Peyer's patch (tissue), 4 donors: ENCODE results near the gene FOS. TPM values are rescaled to one million over a fixed set of nuclear protein-coding genes. Genes with fewer than 3 reads are reported as not detected.

Source experiments
- DNase-seq, 3 donors: peaks; one replicate each; pipeline ENCODE4 v3.0.0-alpha.2; 2017 to 2019
- H3K27ac ChIP-seq, 4 donors: fragments of 200-600 bp; sonication (generic); one replicate each; pipeline ENCODE4 v1.5.1; 2016 to 2019
- H3K27me3 ChIP-seq, 2 donors: fragments of 200-600 bp; sonication (generic); one replicate each; pipeline ENCODE4 v1.5.1; 2019
- H3K36me3 ChIP-seq, 3 donors: fragments of 200-600 bp; sonication (generic); one replicate each; pipeline ENCODE4 v1.5.1; 2016 to 2019
- H3K4me1 ChIP-seq, 4 donors: fragments of 200-600 bp; sonication (generic); one replicate each; pipeline ENCODE4 v1.5.1; 2016 to 2019
- H3K4me3 ChIP-seq, 4 donors: fragments of 200-600 bp; sonication (generic); 1 replicate in 3 of 4; 2 replicates in 1 of 4; pipeline ENCODE4 v1.5.1; 2016 to 2019; ENCODE audit warnings: mild to moderate bottlenecking in 1 of 4
- H3K9me3 ChIP-seq, 4 donors: fragments of 200-600 bp; sonication (generic); one replicate each; pipeline ENCODE4 v1.5.1; 2016 to 2019; ENCODE audit warnings: mild to moderate bottlenecking in 1 of 4
- POLR2A ChIP-seq, 2 donors: fragments of 450-650 bp; IDR thresholded peaks; one replicate each; pipeline ENCODE4 v1.5.1; 2017; ENCODE audit warnings: antibody characterized with exemption in 2 of 2, mild to moderate bottlenecking in 2 of 2, moderate library complexity in 2 of 2
- small RNA-seq, 2 donors: library from RNA; depleted of rRNA; stranded (forward); fragments of <200 nt; gene quantifications; one replicate each; pipeline ENCODE3, GENCODE V24; 2016
- total RNA-seq, 4 donors: library from RNA; depleted of rRNA; stranded (reverse); fragments of >200 nt; gene quantifications; one replicate each; pipeline ENCODE4 v1.1.0, GENCODE V29; 2016
- TF ChIP-seq, protein P1 (sequence below), 6 experiments: fragments of 450-650 bp in 4 of 6; fragments of 200-600 bp in 2 of 6; sonication (generic) in 1 of 6; IDR thresholded peaks; one replicate each; pipeline ENCODE4 v1.5.1; 2017 to 2019; ENCODE audit warnings: antibody characterized with exemption in 6 of 6, mild to moderate bottlenecking in 3 of 6, moderate library complexity in 1 of 6

FOS gene
- total RNA-seq, 4 donors from 2014 or later: 267 to 2,466 (median 503) TPM

DNA sequence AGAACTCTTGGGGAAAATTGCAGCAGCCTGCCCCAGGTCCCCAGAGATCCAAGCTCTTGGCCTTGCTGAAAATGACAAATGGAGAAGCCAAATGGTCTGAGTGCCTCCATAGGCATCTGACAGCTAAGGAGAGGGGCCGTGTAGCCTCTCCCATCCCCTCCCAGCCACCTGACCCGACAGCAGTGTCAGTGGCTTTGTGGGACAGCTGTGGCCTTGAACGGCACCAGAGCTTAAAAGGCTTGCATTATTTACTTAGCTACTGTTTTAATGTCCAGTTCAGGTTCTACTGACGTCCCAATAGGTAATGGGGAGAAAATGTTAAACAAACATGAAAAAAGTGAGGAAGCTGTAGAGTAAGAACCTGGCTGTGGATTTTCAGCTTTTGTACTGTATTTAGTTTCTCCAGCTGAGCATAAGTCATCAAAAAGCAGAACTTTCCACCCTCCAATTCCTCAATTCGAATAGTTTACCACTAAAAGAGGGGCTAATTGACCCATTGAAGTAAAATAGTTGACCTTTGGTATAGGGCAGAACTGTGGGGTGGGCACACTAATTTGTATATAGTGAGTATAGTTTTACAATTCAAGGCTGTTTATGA is 50.0 kb downstream of the FOS start:
- Histone ChIP-seq H3K36me3 (no peaks in the 10 kb centered on the region), H3K27ac (no peak overlapping the region), H3K4me1 (no peaks in the 10 kb centered on the region), H3K27me3 (no peaks in the 10 kb centered on the region), H3K4me3 (no peak overlapping the region), H3K9me3 (no peaks in the 10 kb centered on the region)
- DNase-seq: no peak
- TF ChIP-seq, protein P1, sequence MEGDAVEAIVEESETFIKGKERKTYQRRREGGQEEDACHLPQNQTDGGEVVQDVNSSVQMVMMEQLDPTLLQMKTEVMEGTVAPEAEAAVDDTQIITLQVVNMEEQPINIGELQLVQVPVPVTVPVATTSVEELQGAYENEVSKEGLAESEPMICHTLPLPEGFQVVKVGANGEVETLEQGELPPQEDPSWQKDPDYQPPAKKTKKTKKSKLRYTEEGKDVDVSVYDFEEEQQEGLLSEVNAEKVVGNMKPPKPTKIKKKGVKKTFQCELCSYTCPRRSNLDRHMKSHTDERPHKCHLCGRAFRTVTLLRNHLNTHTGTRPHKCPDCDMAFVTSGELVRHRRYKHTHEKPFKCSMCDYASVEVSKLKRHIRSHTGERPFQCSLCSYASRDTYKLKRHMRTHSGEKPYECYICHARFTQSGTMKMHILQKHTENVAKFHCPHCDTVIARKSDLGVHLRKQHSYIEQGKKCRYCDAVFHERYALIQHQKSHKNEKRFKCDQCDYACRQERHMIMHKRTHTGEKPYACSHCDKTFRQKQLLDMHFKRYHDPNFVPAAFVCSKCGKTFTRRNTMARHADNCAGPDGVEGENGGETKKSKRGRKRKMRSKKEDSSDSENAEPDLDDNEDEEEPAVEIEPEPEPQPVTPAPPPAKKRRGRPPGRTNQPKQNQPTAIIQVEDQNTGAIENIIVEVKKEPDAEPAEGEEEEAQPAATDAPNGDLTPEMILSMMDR (IDR thresholded peaks at IDR 0.05): no peak
- no peak for TF ChIP-seq POLR2A (IDR thresholded peaks at IDR 0.05)

DNA sequence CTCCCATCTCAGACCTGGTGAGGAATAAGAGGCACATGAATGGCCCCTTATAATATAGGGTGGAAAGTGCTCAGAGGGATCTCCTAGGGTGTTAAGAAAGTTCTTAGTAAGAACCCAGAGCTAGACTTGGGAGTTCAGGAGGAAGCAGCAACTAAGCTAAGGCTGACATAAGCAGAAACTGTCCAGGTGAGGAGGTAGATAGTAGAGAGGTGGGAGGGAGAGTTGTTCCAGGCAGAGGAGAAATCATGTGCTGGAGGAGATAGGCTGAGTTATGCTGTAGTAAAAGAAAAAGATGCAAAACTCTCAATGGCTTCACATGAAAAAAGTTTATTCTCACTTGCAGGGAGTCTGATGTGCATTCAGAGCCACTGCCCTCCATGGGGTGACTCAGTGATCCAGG is 50.7 kb downstream of the FOS start:
- TF ChIP-seq, protein P1 (IDR thresholded peaks at IDR 0.05): no peak
- no peak for TF ChIP-seq POLR2A (IDR thresholded peaks at IDR 0.05)
- Histone ChIP-seq H3K36me3 (no peaks in the 10 kb centered on the region), H3K27ac (no peak overlapping the region), H3K4me3 (no peak overlapping the region), H3K27me3 (no peaks in the 10 kb centered on the region), H3K4me1 (peaks cover 0 to under 1% (median 0%) of the 10 kb centered on the region in 4 donors), H3K9me3 (no peaks in the 10 kb centered on the region)
- DNase-seq: no peak

DNA sequence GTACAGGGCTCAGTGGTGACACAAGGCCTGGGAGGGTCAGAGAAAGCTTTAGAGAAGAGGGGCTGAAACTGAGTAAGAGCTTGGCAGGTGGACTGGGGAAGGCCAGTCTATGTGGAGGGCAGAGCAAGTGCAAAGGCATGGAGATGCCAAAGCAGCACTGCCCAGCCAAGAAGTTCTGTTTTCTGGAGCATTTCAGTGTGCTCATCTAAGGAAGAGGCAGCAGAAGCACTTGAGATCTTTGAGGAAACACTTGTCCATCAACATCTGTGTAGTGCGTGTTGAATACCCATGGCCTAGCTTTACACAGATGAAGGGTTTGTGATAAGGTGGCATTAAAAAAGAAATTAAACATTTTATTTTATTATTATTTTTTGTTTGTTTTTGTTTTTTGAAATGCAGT is 52.8 kb downstream of the FOS start:
- Histone ChIP-seq H3K4me3 (no peak overlapping the region), H3K36me3 (no peaks in the 10 kb centered on the region), H3K27ac (no peak overlapping the region), H3K9me3 (no peaks in the 10 kb centered on the region), H3K4me1 (peaks cover 0 to 5% (median 0%) of the 10 kb centered on the region in 4 donors), H3K27me3 (no peaks in the 10 kb centered on the region)
- no peak for TF ChIP-seq POLR2A (IDR thresholded peaks at IDR 0.05)
- TF ChIP-seq, protein P1 (IDR thresholded peaks at IDR 0.05): no peak
- no peak for DNase-seq

Small RNA genes lying within 50 kb of the gene (small RNA-seq; reads per million reads assigned to genes)
- gene RF00004: 0 reads per million in 2 donors

Other genes with a start within 250 kb of the FOS start
- 10 to 100 TPM; 40.6 to 57.0 (median 48.5) TPM for gene MLH3, start 227.4 kb upstream of the FOS start, total RNA-seq
- gene ACYP1, start 214.8 kb upstream of the FOS start, total RNA-seq: 10 to 100 TPM; 15.7 to 36.4 (median 25.0) TPM
- 10 to 100 TPM in 3 of 4 donors, 1 to 10 TPM in 1; 9.2 to 18.3 (median 14.9) TPM for gene ZC2HC1C, start 209.2 kb upstream of the FOS start, total RNA-seq
- gene NEK9, start 151.8 kb upstream of the FOS start, total RNA-seq: 10 to 100 TPM; 32.4 to 53.6 (median 42.0) TPM
- 100 to 1,000 TPM in 2 of 4 donors, 10 to 100 TPM in 2; 58.6 to 181 (median 115) TPM for gene TMED10, start 102.2 kb upstream of the FOS start, total RNA-seq
- gene JDP2, start 149.2 kb downstream of the FOS start, total RNA-seq: 100 to 1,000 TPM in 1 of 4 donors, 10 to 100 TPM in 3; 56.7 to 111 (median 67.2) TPM
- 10 to 100 TPM in 1 of 4 donors, 1 to 10 TPM in 2, not detected in 1; 3.1 to 28.1 (median 5.9) TPM for gene BATF, start 243.6 kb downstream of the FOS start, total RNA-seq